SK-N-SH (cell line): Measurements from ENCODE around the gene FBLN7. TPM values are rescaled to one million over a fixed set of nuclear protein-coding genes. Genes with fewer than 3 reads are reported as not detected.

Source experiments
- CTCF ChIA-PET: fragments of 300-600, 350-600 bp; formaldehyde crosslinking; extraction: SDS; loops from one replicate; lab custom pipeline; 2021; lab: Yijun Ruan, JAX
- POLR2A ChIA-PET: fragments of 350-600 bp; sonication (Branson Sonifier 250); formaldehyde crosslinking; extraction: SDS; loops from one replicate; lab custom pipeline; 2020; ENCODE audit warnings: antibody characterized with exemption, inconsistent platforms; lab: Yijun Ruan, JAX
- DNase-seq: peaks from one replicate; pipeline ENCODE4 v3.0.0; 2012
- H2AFZ ChIP-seq: fragments of 200-600 bp; sonication (generic); 2 replicates; pipeline ENCODE4 v1.8.1; 2016; ENCODE audit warnings: antibody characterized with exemption, mild to moderate bottlenecking, low read depth
- H3F3A ChIP-seq: fragments of 200-600 bp; sonication (generic); replicated peaks from 2 replicates; pipeline ENCODE3; 2016; ENCODE audit warnings: antibody characterized with exemption, mild to moderate bottlenecking; ENCODE audit not compliant: insufficient read depth
- H3K27ac ChIP-seq, 2 experiments: fragments of 200-500 bp in 1 of 2; fragments of 200-600 bp in 1 of 2; sonication (Bioruptor generic) in 1 of 2; sonication (generic), shearing (Covaris generic) in 1 of 2; 2 replicates each; pipeline versions ENCODE4 v1.5.1 to v1.6.1; 2014 to 2016; ENCODE audit warnings: low read depth in 2 of 2, inconsistent platforms in 1 of 2, low read length in 1 of 2, mild to moderate bottlenecking in 1 of 2, mixed read lengths in 1 of 2
- H3K27me3 ChIP-seq: fragments of 200-600 bp; sonication (generic), shearing (Covaris generic); 2 replicates; pipeline ENCODE4 v1.6.1; 2016; ENCODE audit warnings: mixed run types; ENCODE audit not compliant: insufficient read depth
- H3K36me3 ChIP-seq, 2 experiments: fragments of 200-500 bp in 1 of 2; fragments of 200-600 bp in 1 of 2; sonication (Bioruptor generic) in 1 of 2; sonication (generic) in 1 of 2; replicated peaks in 1 of 2; 2 replicates each; pipeline versions ENCODE3 to v1.5.1; 2014 to 2016; ENCODE audit warnings: low read length in 1 of 2, mild to moderate bottlenecking in 1 of 2; ENCODE audit not compliant: insufficient read depth in 2 of 2, control insufficient read depth in 1 of 2
- H3K4me1 ChIP-seq, 2 experiments: fragments of 200-500 bp in 1 of 2; fragments of 200-600 bp in 1 of 2; sonication (Bioruptor generic) in 1 of 2; sonication (generic), shearing (Covaris generic) in 1 of 2; 2 replicates each; pipeline versions ENCODE4 v1.5.1 to v1.6.1; 2014 to 2016; ENCODE audit warnings: low read depth in 1 of 2, low read length in 1 of 2, mixed run types in 1 of 2; ENCODE audit not compliant: insufficient read depth in 2 of 2, control insufficient read depth in 1 of 2
- H3K4me2 ChIP-seq: fragments of 200-600 bp; sonication (generic), shearing (Covaris generic); 2 replicates; pipeline ENCODE4 v1.6.1; 2017; ENCODE audit warnings: mixed run types
- H3K4me3 ChIP-seq, 2 experiments: fragments of 200-500 bp in 1 of 2; fragments of 200-600 bp in 1 of 2; sonication (Bioruptor generic) in 1 of 2; sonication (generic), shearing (Covaris generic) in 1 of 2; 2 replicates each; pipeline versions ENCODE4 v1.5.1 to v1.8.1; 2014 to 2016; ENCODE audit warnings: low read depth in 2 of 2, inconsistent platforms in 1 of 2, low read length in 1 of 2, mild to moderate bottlenecking in 1 of 2, mixed read lengths in 1 of 2, moderate library complexity in 1 of 2
- H3K79me2 ChIP-seq: fragments of 200-600 bp; sonication (generic); 2 replicates; pipeline ENCODE4 v1.8.1; 2017; ENCODE audit warnings: mild to moderate bottlenecking; ENCODE audit not compliant: insufficient read depth
- H3K9ac ChIP-seq: fragments of 200-600 bp; sonication (generic); 2 replicates; pipeline ENCODE4 v1.6.1; 2017; ENCODE audit warnings: mixed run types
- H3K9me2 ChIP-seq: fragments of 200-600 bp; sonication (generic); 2 replicates; pipeline ENCODE4 v1.6.1; 2017; ENCODE audit warnings: mixed run types
- H3K9me3 ChIP-seq: fragments of 200-600 bp; sonication (generic); 2 replicates; pipeline ENCODE4 v1.6.1; 2017; ENCODE audit warnings: mixed run types, mild to moderate bottlenecking, moderate library complexity
- H4K20me1 ChIP-seq: fragments of 200-600 bp; sonication (generic); 2 replicates; pipeline ENCODE4 v1.6.1; 2017; ENCODE audit warnings: mild to moderate bottlenecking, mixed run types; ENCODE audit not compliant: insufficient read depth
- EP300 ChIP-seq, 2 experiments: IDR thresholded peaks; 2 replicates each; pipeline versions ENCODE4 v1.4.0 to v1.6.1; 2012; ENCODE audit warnings: borderline replicate concordance in 1 of 2, low read depth in 1 of 2, low read length in 1 of 2
- EZH2phosphoT487 ChIP-seq: fragments of 200-600 bp; sonication (generic); IDR thresholded peaks from 2 replicates; pipeline ENCODE4 v1.6.1; 2017; ENCODE audit warnings: low read depth, mixed run types, mild to moderate bottlenecking, antibody characterized with exemption, moderate library complexity, borderline replicate concordance
- FOXM1 ChIP-seq: IDR thresholded peaks from 2 replicates; pipeline ENCODE4 v1.4.0; 2012; ENCODE audit warnings: low read depth, mild to moderate bottlenecking
- GABPA ChIP-seq: IDR thresholded peaks from 2 replicates; pipeline ENCODE4 v1.4.0; 2012; ENCODE audit warnings: low read depth, mild to moderate bottlenecking
- RFX5 ChIP-seq: IDR thresholded peaks from 2 replicates; pipeline ENCODE4 v1.6.1; 2012; ENCODE audit warnings: mild to moderate bottlenecking, improper control_type of control experiment, low read length
- SMC3 ChIP-seq: IDR thresholded peaks from 2 replicates; pipeline ENCODE4 v1.6.1; 2012; ENCODE audit warnings: low read depth, low read length, improper control_type of control experiment
- TEAD4 ChIP-seq: IDR thresholded peaks from 2 replicates; pipeline ENCODE4 v1.4.0; 2012; ENCODE audit warnings: mild to moderate bottlenecking, borderline replicate concordance; ENCODE audit not compliant: insufficient read depth
- YY1 ChIP-seq: IDR thresholded peaks from 2 replicates; pipeline ENCODE4 v1.4.0; 2012; ENCODE audit warnings: low read depth, mild to moderate bottlenecking
- WGBS: methylation state at CpG from one replicate; pipeline ENCODE4 v1.1.6; 2017; ENCODE audit warnings: low lambda C conversion rate; 5-methylcytosine and 5-hydroxymethylcytosine counted together
- polyA plus RNA-seq, 3 experiments: library from polyadenylated mRNA; depleted of rRNA; stranded (reverse); fragments of >200 nt; gene quantifications; 2 replicates each; pipeline ENCODE4 v1.2.3, GENCODE V29; 2012
- TF ChIP-seq, protein P1 (sequence below): fragments of 150-350 bp; IDR thresholded peaks from 2 replicates; pipeline ENCODE4 v1.6.1; 2017; ENCODE audit warnings: antibody characterized with exemption, low read length, low read depth, borderline replicate concordance
- TF ChIP-seq, protein P2 (sequence below): IDR thresholded peaks from 2 replicates; pipeline ENCODE4 v1.6.1; 2012; ENCODE audit warnings: mild to moderate bottlenecking, low read depth, low read length, moderate library complexity
- TF ChIP-seq, protein P3 (sequence below): fragments of 200-600 bp; sonication (generic); IDR thresholded peaks from 2 replicates; pipeline ENCODE4 v1.6.1; 2017; ENCODE audit warnings: antibody characterized with exemption, mild to moderate bottlenecking, moderate library complexity

FBLN7 gene
- polyA plus RNA-seq, 1 of the 3 experiments (the other 2 are of a cell fraction): 4.4 TPM

DNA sequence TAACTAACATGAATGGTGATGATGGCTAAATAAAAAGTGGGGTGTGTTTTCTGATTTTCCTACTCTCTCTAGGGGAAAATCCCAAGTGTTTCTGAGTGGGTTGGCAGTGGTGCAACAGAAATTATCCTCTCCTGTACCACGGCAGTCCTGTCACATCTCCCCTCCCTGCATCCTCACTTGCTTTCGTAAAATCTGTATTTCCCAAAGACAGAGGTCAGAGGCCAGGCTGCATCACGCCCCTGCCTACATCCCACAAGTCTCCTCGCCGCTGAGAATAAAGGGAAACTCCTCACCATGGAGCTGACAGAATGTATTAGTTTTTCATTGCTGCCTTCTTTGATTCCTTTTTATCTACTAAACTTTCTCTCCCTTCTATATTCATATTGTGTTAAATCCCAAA, 13.1 kb downstream of the FBLN7 start (continued):
- TF ChIP-seq, protein P1, sequence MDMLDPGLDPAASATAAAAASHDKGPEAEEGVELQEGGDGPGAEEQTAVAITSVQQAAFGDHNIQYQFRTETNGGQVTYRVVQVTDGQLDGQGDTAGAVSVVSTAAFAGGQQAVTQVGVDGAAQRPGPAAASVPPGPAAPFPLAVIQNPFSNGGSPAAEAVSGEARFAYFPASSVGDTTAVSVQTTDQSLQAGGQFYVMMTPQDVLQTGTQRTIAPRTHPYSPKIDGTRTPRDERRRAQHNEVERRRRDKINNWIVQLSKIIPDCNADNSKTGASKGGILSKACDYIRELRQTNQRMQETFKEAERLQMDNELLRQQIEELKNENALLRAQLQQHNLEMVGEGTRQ: no peak
- TF ChIP-seq, protein P2, sequence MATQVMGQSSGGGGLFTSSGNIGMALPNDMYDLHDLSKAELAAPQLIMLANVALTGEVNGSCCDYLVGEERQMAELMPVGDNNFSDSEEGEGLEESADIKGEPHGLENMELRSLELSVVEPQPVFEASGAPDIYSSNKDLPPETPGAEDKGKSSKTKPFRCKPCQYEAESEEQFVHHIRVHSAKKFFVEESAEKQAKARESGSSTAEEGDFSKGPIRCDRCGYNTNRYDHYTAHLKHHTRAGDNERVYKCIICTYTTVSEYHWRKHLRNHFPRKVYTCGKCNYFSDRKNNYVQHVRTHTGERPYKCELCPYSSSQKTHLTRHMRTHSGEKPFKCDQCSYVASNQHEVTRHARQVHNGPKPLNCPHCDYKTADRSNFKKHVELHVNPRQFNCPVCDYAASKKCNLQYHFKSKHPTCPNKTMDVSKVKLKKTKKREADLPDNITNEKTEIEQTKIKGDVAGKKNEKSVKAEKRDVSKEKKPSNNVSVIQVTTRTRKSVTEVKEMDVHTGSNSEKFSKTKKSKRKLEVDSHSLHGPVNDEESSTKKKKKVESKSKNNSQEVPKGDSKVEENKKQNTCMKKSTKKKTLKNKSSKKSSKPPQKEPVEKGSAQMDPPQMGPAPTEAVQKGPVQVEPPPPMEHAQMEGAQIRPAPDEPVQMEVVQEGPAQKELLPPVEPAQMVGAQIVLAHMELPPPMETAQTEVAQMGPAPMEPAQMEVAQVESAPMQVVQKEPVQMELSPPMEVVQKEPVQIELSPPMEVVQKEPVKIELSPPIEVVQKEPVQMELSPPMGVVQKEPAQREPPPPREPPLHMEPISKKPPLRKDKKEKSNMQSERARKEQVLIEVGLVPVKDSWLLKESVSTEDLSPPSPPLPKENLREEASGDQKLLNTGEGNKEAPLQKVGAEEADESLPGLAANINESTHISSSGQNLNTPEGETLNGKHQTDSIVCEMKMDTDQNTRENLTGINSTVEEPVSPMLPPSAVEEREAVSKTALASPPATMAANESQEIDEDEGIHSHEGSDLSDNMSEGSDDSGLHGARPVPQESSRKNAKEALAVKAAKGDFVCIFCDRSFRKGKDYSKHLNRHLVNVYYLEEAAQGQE: no peak
- no peak for TF ChIP-seq FOXM1
- TF ChIP-seq, protein P3, sequence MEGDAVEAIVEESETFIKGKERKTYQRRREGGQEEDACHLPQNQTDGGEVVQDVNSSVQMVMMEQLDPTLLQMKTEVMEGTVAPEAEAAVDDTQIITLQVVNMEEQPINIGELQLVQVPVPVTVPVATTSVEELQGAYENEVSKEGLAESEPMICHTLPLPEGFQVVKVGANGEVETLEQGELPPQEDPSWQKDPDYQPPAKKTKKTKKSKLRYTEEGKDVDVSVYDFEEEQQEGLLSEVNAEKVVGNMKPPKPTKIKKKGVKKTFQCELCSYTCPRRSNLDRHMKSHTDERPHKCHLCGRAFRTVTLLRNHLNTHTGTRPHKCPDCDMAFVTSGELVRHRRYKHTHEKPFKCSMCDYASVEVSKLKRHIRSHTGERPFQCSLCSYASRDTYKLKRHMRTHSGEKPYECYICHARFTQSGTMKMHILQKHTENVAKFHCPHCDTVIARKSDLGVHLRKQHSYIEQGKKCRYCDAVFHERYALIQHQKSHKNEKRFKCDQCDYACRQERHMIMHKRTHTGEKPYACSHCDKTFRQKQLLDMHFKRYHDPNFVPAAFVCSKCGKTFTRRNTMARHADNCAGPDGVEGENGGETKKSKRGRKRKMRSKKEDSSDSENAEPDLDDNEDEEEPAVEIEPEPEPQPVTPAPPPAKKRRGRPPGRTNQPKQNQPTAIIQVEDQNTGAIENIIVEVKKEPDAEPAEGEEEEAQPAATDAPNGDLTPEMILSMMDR: no peak
- TF ChIP-seq SMC3: no peak

DNA sequence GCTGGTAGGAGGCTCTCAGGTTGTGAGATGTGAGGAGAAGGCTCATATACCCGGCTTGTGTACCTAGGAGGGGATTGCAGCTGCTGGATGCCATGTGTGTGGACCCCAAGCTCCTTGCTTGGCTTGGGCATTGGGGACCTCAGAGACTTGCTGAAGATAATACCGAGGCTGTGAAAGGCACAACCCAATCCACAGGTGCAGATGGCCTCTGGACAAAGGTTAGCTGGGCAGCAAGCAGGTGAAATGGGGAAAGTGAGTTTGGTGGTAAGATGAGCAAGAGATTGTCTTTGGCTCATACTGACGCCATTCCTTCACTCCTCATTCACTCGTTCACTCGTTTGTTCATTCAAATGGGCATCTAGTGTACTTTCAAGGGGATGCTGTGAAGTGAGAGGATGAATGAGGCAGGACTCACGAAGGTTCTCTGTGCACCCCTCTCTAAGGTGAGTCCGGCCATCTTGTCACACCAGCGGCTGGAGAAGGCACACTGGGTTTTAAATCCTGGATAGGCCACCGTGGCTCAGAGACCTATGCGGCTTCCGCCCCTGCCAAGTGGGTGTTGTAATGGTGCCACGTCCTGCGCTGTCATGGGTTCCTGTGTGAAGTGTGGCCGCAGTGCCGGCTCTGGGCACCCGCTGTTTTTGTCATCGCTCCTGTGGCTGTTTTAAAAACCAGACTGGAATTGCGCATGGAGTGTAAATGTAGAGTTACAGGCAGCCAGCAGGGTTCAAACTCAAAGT, 13.7 kb downstream of the FBLN7 start:
- Histone ChIP-seq H2AFZ (no peak overlapping the region), H3K4me1 (peaks cover 6% of the 10 kb centered on the region in 2 experiments; a peak in 2 of 4 replicates), H3F3A (peaks cover 3% of the 10 kb centered on the region), H3K9ac (no peak overlapping the region), H3K79me2 (no peaks in the 10 kb centered on the region), H3K27ac (no peak overlapping the region), H4K20me1 (no peaks in the 10 kb centered on the region), H3K9me2 (no peaks in the 10 kb centered on the region), H3K36me3 (no peaks in the 10 kb centered on the region), H3K4me3 (no peak overlapping the region), H3K4me2 (no peak overlapping the region), H3K27me3 (no peaks in the 10 kb centered on the region), H3K9me3 (no peaks in the 10 kb centered on the region)
- 92% methylated on average over 16 of the region's 18 CpGs for WGBS
- DNase-seq: no peak
- TF ChIP-seq YY1: no peak
- TF ChIP-seq EZH2phosphoT487: no peak
- no peak for TF ChIP-seq RFX5
- TF ChIP-seq, protein P1: no peak
- no peak for TF ChIP-seq TEAD4
- TF ChIP-seq EP300 (IDR thresholded peaks at IDR 0.05; ENCODE audit: borderline replicate concordance in 1 of 2, low read depth in 1 of 2, low read length in 1 of 2): no peak
- TF ChIP-seq GABPA: no peak
- ChIA-PET POLR2A (no interaction called here), CTCF (no interaction called here)
